Measurements from ENCODE around the gene SEC63. TPM values are rescaled to one million over a fixed set of nuclear protein-coding genes. Genes with fewer than 3 reads are reported as not detected.

SEC63 gene
- total RNA-seq, 1 experiment from 2014 or later = 86.2 TPM

DNA sequence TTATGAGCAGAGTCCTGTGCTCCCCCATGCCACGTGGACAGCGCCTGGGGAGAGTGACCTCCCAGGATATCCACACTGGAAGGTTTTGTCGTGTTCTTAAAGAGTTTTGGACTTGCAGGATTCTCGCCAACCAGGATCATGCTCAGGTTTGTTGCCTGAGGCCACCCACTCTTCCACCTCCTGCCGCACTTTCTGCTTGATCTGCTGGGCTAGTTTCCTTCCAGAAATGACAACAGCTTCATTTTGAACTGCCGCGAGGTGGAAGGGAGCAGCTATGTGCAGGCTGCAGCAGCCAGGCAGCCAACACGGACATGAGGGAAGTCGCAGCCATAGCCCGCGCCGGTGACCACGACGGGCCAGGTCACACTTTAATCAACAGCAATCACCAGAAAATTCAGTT lies 27.7 kb upstream of the SEC63 start:
- no peak overlapping the region for H2BK5ac ChIP-seq (ENCODE audit: insufficient read length, low read length)
- no peak overlapping the region for H3K4me2 ChIP-seq (ENCODE audit: insufficient read depth, insufficient read length, low read length)
- H2BK20ac ChIP-seq (ENCODE audit: low read depth, low read length, poor library complexity, severe bottlenecking) = no peak overlapping the region
- no peak overlapping the region for H3K14ac ChIP-seq (ENCODE audit: insufficient read depth, low read length)
- no CpG with 5 or more reads among the region's 14 CpGs for WGBS (ENCODE audit: extremely low coverage, insufficient read length, low lambda C conversion rate)
- H4K5ac ChIP-seq (ENCODE audit: insufficient read length, low read depth, low read length) = no peak overlapping the region
- no peaks in the 10 kb centered on the region for H3K27me3 ChIP-seq (ENCODE audit: insufficient read depth, low read length)
- H2BK15ac ChIP-seq (ENCODE audit: low read depth, low read length) = no peak overlapping the region
- peaks cover 0 to 4% of the 10 kb centered on the region in 2 experiments; a peak in 3 of 5 replicates for H3K9me3 Mint-ChIP-seq
- H3K27ac Mint-ChIP-seq = no peak overlapping the region
- H3K23me2 ChIP-seq (ENCODE audit: insufficient read length, low read depth, low read length, poor library complexity, severe bottlenecking) = no peaks in the 10 kb centered on the region
- H4K8ac ChIP-seq (replicated peaks; ENCODE audit: insufficient read length, low read depth, low read length) = no peak overlapping the region
- no peak overlapping the region for H2BK12ac ChIP-seq (ENCODE audit: insufficient read length, low read depth, low read length)
- no peak overlapping the region for H2BK120ac ChIP-seq (ENCODE audit: low read depth, low read length, poor library complexity, severe bottlenecking)
- H3K4me1 Mint-ChIP-seq = peaks cover 41 to 46% of the 10 kb centered on the region in 2 experiments
- no peak overlapping the region for H3K27ac ChIP-seq (ENCODE audit: insufficient read length, low read depth, low read length)
- no peak overlapping the region for H2AK5ac ChIP-seq (ENCODE audit: insufficient read length, low read length)
- H3K56ac ChIP-seq (ENCODE audit: insufficient read length, low read depth, low read length) = no peak overlapping the region
- no peaks in the 10 kb centered on the region for H4K20me1 ChIP-seq (ENCODE audit: control insufficient read depth, insufficient read depth, insufficient read length)
- H3K4me3 Mint-ChIP-seq = no peak overlapping the region
- no peaks in the 10 kb centered on the region for H3K79me2 ChIP-seq (ENCODE audit: insufficient read depth, low read length)
- no peak overlapping the region for H3K23ac ChIP-seq (ENCODE audit: insufficient read length, low read depth, low read length)
- H3K9ac ChIP-seq (ENCODE audit: extremely low read depth, insufficient read length, low read length) = no peak overlapping the region
- H3K36me3 Mint-ChIP-seq (ENCODE audit: insufficient read depth in 1 of 3, low read depth in 3 of 3) = no peaks in the 10 kb centered on the region; a peak in 1 of 7 replicates
- H3K79me1 ChIP-seq (ENCODE audit: insufficient read depth, low read depth, low read length, poor library complexity, severe bottlenecking) = no peaks in the 10 kb centered on the region
- no peak overlapping the region for H3T11ph ChIP-seq (ENCODE audit: low read length)
- H3K4ac ChIP-seq (ENCODE audit: low read depth, low read length) = no peak overlapping the region
- peaks cover 16% of the 10 kb centered on the region; the same call in 1 of the 2 replicates for H3K4me1 ChIP-seq (ENCODE audit: insufficient read depth, low read length)
- TF ChIP-seq, protein P1, sequence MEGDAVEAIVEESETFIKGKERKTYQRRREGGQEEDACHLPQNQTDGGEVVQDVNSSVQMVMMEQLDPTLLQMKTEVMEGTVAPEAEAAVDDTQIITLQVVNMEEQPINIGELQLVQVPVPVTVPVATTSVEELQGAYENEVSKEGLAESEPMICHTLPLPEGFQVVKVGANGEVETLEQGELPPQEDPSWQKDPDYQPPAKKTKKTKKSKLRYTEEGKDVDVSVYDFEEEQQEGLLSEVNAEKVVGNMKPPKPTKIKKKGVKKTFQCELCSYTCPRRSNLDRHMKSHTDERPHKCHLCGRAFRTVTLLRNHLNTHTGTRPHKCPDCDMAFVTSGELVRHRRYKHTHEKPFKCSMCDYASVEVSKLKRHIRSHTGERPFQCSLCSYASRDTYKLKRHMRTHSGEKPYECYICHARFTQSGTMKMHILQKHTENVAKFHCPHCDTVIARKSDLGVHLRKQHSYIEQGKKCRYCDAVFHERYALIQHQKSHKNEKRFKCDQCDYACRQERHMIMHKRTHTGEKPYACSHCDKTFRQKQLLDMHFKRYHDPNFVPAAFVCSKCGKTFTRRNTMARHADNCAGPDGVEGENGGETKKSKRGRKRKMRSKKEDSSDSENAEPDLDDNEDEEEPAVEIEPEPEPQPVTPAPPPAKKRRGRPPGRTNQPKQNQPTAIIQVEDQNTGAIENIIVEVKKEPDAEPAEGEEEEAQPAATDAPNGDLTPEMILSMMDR (conservative IDR thresholded peaks at IDR 0.05) = no peak
- no peak overlapping the region for H4K91ac ChIP-seq (ENCODE audit: insufficient read length, low read depth, low read length)
- H3K9me3 ChIP-seq (ENCODE audit: control insufficient read depth, low read depth, low read length) = no peaks in the 10 kb centered on the region
- H3K27me3 Mint-ChIP-seq (ENCODE audit: low read depth) = peaks cover 17% of the 10 kb centered on the region
- DNase-seq = no peak
- H3K18ac ChIP-seq (ENCODE audit: insufficient read length, low read depth, low read length) = no peak overlapping the region
- H2AFZ ChIP-seq (ENCODE audit: low read length) = no peak overlapping the region

Measured in H9 (cell line).